SK-N-SH treated with all-trans-retinoic acid at 6 μM for 48 hours (cell line): ENCODE data around the gene EMD.

Experiments used
- ATAC-seq: fragments of 200-7000 bp; cut with Tn5 transposase; 3 replicates; pipeline ENCODE4 v1.9.1; 2020; ENCODE audit warnings: mild to moderate bottlenecking, moderate library complexity
- ARNTL ChIP-seq: fragments of 450-650 bp; formaldehyde crosslinking; IDR thresholded peaks from 2 replicates; pipeline ENCODE4 v1.5.0; 2020; ENCODE audit warnings: low read depth, mild to moderate bottlenecking, moderate library complexity, borderline replicate concordance
- BACH2 ChIP-seq: fragments of 250-450 bp; sonication (Bioruptor Pico); IDR thresholded peaks from 2 replicates; pipeline ENCODE4 v1.9.0; 2021; ENCODE audit warnings: mild to moderate bottlenecking, borderline replicate concordance
- CREB5 ChIP-seq: fragments of 250-450 bp; sonication (Bioruptor Pico); IDR thresholded peaks from 2 replicates; pipeline ENCODE4 v1.5.1; 2020; ENCODE audit warnings: low read depth, mild to moderate bottlenecking, moderate library complexity
- CSDC2 ChIP-seq: fragments of 250-450 bp; sonication (Bioruptor Pico); IDR thresholded peaks from 2 replicates; pipeline ENCODE4 v1.5.0; 2020; ENCODE audit warnings: mild to moderate bottlenecking, moderate library complexity
- ESRRG ChIP-seq: fragments of 250-450 bp; sonication (Bioruptor Pico); IDR thresholded peaks from 2 replicates; pipeline ENCODE4 v1.6.1; 2021; ENCODE audit warnings: mild to moderate bottlenecking
- GLIS3 ChIP-seq: fragments of 250-450 bp; sonication (Bioruptor Pico); IDR thresholded peaks from 2 replicates; pipeline ENCODE4 v1.5.0; 2020; ENCODE audit warnings: mild to moderate bottlenecking, moderate library complexity
- ISL1 ChIP-seq: fragments of 250-450 bp; sonication (Bioruptor Pico); IDR thresholded peaks from 2 replicates; pipeline ENCODE4 v2.1.2; 2022; ENCODE audit warnings: mild to moderate bottlenecking, moderate library complexity
- OSR1 ChIP-seq: fragments of 250-450 bp; sonication (Bioruptor Pico); IDR thresholded peaks from 2 replicates; pipeline ENCODE4 v1.8.0; 2022; ENCODE audit warnings: moderate library complexity, mild to moderate bottlenecking, inconsistent platforms
- PATZ1 ChIP-seq: fragments of 250-450 bp; sonication (Bioruptor Pico); IDR thresholded peaks from 2 replicates; pipeline ENCODE4 v1.8.0; 2020; ENCODE audit warnings: mild to moderate bottlenecking, moderate library complexity, borderline replicate concordance
- PPARA ChIP-seq: fragments of 250-450 bp; sonication (Bioruptor Pico); IDR thresholded peaks from 2 replicates; pipeline ENCODE4 v1.5.0; 2020; ENCODE audit warnings: mild to moderate bottlenecking, borderline replicate concordance
- RARB ChIP-seq: fragments of 250-450 bp; sonication (Bioruptor Pico); IDR thresholded peaks from 2 replicates; pipeline ENCODE4 v1.8.0; 2021; ENCODE audit warnings: mild to moderate bottlenecking, moderate library complexity
- TCF4 ChIP-seq: fragments of 250-450 bp; sonication (Bioruptor Pico); IDR thresholded peaks from 2 replicates; pipeline ENCODE4 v1.8.0; 2021; ENCODE audit warnings: mild to moderate bottlenecking, moderate library complexity, borderline replicate concordance
- TOX ChIP-seq: fragments of 250-450 bp; sonication (Bioruptor Pico); IDR thresholded peaks from 2 replicates; pipeline ENCODE4 v1.8.0; 2021; ENCODE audit warnings: mild to moderate bottlenecking, moderate library complexity, borderline replicate concordance
- TSHZ2 ChIP-seq: fragments of 250-450 bp; sonication (Bioruptor Pico); IDR thresholded peaks from 2 replicates; pipeline ENCODE4 v1.5.0; 2020; ENCODE audit warnings: mild to moderate bottlenecking, moderate library complexity
- ZC3H10 ChIP-seq: fragments of 250-450 bp; sonication (Bioruptor Pico); IDR thresholded peaks from 2 replicates; pipeline ENCODE4 v1.5.1; 2021; ENCODE audit warnings: mild to moderate bottlenecking, moderate library complexity
- ZFP3 ChIP-seq: fragments of 250-450 bp; sonication (Bioruptor Pico); IDR thresholded peaks from 2 replicates; pipeline ENCODE4 v1.5.0; 2020; ENCODE audit warnings: mild to moderate bottlenecking, moderate library complexity
- ZFP30 ChIP-seq: fragments of 450-650 bp; formaldehyde crosslinking; IDR thresholded peaks from 2 replicates; pipeline ENCODE4 v1.5.0; 2022; ENCODE audit warnings: mild to moderate bottlenecking, moderate library complexity
- ZNF70 ChIP-seq: fragments of 450-650 bp; formaldehyde crosslinking; IDR thresholded peaks from 2 replicates; pipeline ENCODE4 v1.5.0; 2020; ENCODE audit warnings: mild to moderate bottlenecking, moderate library complexity
- ZNF8 ChIP-seq: fragments of 450-650 bp; formaldehyde crosslinking; IDR thresholded peaks from 2 replicates; pipeline ENCODE4 v1.5.0; 2020; ENCODE audit warnings: mild to moderate bottlenecking, moderate library complexity
- TF ChIP-seq, protein P1 (sequence below): fragments of 250-450 bp; sonication (Bioruptor Pico); IDR thresholded peaks from 2 replicates; pipeline ENCODE4 v1.8.0; 2021; ENCODE audit warnings: low read depth, mild to moderate bottlenecking, moderate library complexity, borderline replicate concordance
- TF ChIP-seq, protein P2 (sequence below): fragments of 250-450 bp; sonication (Bioruptor Pico); IDR thresholded peaks from 2 replicates; pipeline ENCODE4 v1.5.1; 2021; ENCODE audit warnings: mild to moderate bottlenecking, moderate library complexity

The EMD gene

DNA sequence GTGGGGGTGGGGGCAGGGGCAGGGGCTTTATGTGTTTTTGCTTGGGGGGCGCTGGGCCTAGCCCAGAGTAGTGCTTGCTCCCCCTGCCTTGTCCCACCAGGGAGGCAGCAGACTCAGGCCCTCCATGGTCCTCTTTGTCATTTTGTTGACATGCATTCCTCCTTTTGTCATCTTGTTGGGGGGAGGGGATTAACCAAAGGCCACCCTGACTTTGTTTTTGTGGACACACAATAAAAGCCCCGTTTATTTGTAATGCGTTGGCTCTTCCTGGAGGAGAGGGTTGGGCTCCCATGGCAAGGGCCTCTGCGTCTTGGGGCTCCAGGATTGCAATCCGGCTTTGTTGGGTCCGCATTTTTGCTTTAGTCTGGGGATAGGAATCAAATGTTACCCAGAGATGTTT, 2.2 kb downstream of the EMD start:
- TF ChIP-seq CREB5 (CRISPR knock-in tag): no peak
- no peak for TF ChIP-seq ZFP30 (CRISPR knock-in tag)
- TF ChIP-seq GLIS3 (CRISPR knock-in tag): no peak
- ATAC-seq: no peak

DNA sequence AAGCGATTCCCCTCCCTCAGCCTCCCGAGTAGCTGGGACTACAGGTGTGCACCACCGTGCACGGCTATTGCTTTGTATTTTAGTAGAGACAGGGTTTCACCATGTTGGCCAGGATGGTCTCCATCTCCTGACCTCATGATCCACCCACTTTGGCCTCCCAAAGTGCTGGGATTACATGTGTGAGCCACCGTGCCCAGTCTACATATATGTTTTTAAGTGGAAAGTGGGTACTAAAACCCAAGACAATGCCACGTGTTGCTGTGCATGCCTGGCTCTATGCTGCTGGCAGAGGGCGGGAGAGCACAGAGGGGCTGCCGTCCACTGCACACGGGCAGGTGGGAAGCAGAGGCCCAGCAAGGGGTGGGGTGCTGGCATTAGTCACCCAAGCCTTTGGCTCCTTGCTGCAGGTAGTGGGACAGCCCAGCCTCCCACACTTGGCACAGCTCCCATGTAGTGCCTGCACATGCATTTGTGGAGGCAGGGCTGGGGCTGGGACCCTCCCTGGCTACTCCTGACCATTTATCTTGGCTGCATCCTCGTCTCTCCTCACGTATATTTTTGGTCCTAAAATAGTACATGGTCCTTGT, 3.5 kb downstream of the EMD start:
- ATAC-seq: no peak
- no peak for TF ChIP-seq TOX
- TF ChIP-seq TSHZ2 (CRISPR knock-in tag): no peak
- TF ChIP-seq RARB (CRISPR knock-in tag): no peak
- TF ChIP-seq OSR1 (CRISPR knock-in tag): no peak
- TF ChIP-seq PPARA (CRISPR knock-in tag): no peak
- no peak for TF ChIP-seq ISL1
- no peak for TF ChIP-seq TCF4
- TF ChIP-seq ZNF70: no peak
- TF ChIP-seq, protein P1, sequence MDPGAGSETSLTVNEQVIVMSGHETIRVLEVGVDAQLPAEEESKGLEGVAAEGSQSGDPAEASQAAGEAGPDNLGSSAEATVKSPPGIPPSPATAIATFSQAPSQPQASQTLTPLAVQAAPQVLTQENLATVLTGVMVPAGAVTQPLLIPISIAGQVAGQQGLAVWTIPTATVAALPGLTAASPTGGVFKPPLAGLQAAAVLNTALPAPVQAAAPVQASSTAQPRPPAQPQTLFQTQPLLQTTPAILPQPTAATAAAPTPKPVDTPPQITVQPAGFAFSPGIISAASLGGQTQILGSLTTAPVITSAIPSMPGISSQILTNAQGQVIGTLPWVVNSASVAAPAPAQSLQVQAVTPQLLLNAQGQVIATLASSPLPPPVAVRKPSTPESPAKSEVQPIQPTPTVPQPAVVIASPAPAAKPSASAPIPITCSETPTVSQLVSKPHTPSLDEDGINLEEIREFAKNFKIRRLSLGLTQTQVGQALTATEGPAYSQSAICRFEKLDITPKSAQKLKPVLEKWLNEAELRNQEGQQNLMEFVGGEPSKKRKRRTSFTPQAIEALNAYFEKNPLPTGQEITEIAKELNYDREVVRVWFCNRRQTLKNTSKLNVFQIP (CRISPR knock-in tag): no peak
- TF ChIP-seq ARNTL (CRISPR knock-in tag): no peak
- no peak for TF ChIP-seq CSDC2 (CRISPR knock-in tag)
- no peak for TF ChIP-seq ZC3H10 (CRISPR knock-in tag)
- no peak for TF ChIP-seq PATZ1 (CRISPR knock-in tag)
- TF ChIP-seq, protein P2, sequence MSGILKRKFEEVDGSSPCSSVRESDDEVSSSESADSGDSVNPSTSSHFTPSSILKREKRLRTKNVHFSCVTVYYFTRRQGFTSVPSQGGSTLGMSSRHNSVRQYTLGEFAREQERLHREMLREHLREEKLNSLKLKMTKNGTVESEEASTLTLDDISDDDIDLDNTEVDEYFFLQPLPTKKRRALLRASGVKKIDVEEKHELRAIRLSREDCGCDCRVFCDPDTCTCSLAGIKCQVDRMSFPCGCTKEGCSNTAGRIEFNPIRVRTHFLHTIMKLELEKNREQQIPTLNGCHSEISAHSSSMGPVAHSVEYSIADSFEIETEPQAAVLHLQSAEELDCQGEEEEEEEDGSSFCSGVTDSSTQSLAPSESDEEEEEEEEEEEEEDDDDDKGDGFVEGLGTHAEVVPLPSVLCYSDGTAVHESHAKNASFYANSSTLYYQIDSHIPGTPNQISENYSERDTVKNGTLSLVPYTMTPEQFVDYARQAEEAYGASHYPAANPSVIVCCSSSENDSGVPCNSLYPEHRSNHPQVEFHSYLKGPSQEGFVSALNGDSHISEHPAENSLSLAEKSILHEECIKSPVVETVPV (CRISPR knock-in tag): no peak
- TF ChIP-seq BACH2 (CRISPR knock-in tag): no peak
- TF ChIP-seq GLIS3 (CRISPR knock-in tag): no peak

DNA sequence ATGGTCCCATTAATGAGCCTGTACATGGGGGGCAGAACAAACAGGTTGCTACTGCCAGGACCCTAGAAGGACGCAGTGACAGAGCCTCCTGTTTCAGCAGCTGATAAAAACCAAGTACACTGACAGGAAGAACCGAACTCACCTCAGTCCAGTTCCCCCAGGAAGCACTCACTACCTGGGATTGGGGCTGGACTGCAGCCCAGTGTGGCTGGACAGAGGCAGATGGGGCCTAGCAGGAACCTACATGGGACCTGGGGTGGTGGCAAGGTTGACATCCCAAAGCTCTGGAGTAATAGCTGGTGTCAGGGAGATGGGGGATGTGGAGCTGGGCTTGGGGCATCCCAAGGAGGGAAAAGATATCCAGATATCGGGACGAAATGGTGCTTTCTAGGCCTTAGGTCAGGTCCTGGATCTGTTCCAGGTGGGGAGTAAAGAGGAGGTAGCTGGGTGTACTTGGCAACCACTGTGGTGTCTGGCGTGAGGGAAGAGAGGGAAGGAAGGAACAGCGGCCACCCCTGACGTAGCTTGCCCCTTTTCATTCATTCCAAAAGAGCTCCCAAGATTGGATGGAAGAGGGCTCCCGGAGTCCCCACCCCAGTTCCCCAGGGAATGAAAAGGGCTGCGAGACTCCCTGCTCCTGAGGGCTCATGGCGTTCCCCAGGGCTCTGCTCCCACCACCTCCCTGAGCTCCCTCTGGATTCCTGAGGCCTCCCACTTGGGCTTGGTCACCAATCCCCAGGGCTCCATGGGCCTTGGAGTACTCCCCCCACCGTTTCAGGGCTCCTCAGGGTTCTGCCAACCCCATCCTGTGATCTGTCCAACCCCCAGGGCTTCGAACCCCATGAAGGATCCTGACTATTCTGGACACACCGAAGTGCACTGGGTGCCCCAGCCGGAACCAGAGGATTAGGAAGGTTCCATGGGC, 4.5 kb downstream of the EMD start:
- TF ChIP-seq ZFP3 (no peak), OSR1 (CRISPR knock-in tag) (no peak), BACH2 (CRISPR knock-in tag) (no peak), ZNF70 (no peak), ZNF8 (no peak), PATZ1 (CRISPR knock-in tag) (no peak), CREB5 (CRISPR knock-in tag) (no peak), ESRRG (CRISPR knock-in tag) (no peak), RARB (CRISPR knock-in tag) (no peak)

More for the DNA sequence above, 4.5 kb downstream of the EMD start:
- ATAC-seq: no peak
